Measurements from ENCODE around the gene PWWP2B.
"Not testable (repeated sequence)": the region's sequence is repeated elsewhere in the genome, so short reads cannot be mapped to it uniquely, and the experiment has no call there.

PWWP2B gene

GRCh38 chr10:132431537-132432175 is 34.7 kb downstream of the PWWP2B start:
- H3K4me3 ChIP-seq (ENCODE audit: control insufficient read depth, low read depth, low read length): no peak overlapping the region
- no peak for DNase-seq (ENCODE audit: low read depth)
- no peak for TF ChIP-seq CTCF (conservative IDR thresholded peaks at IDR 0.05; ENCODE audit: control insufficient read depth, insufficient read depth, low read depth, low read length)

GRCh38 chr10:132432176-132432540 is 35.2 kb downstream of the PWWP2B start:
- TF ChIP-seq CTCF (conservative IDR thresholded peaks at IDR 0.05; ENCODE audit: control insufficient read depth, insufficient read depth, low read depth, low read length): no peak
- DNase-seq (ENCODE audit: low read depth): no peak
- no peak overlapping the region for H3K4me3 ChIP-seq (ENCODE audit: control insufficient read depth, low read depth, low read length)

DNA sequence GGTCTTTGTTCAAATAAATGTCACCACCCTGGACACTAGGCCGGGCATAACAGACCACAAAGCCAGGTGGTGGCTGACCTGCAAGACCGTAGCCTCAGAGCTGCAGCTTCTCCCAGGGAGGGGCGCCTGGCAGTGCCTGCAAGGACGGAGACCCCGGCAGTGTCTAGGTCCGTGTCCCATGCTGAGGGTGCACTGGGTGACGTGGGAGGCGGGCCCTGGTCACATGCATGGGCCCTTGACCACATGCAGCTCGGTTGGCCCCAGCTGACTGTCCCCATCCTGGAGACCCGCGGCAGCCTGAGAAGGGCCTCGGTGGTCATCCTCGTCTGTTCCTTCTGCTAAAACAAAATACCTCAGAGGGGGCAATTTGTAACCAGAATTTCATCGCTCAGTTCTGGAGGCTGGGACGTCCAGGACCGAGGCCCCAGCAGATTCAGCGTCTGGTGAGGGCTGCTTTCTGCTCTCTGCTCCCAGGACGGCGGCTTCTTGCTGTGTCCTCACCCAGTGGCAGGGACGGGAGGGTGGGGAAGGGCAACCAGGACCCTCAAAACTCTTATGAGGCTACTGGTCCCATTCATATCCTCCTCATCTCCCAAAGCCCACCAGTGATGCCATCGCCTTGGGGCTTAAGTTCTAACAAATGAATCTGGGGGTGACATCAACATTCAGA is 36.8 kb downstream of the PWWP2B start:
- H3K4me3 ChIP-seq (ENCODE audit: control insufficient read depth, low read depth, low read length): no peak overlapping the region
- no peak for TF ChIP-seq CTCF (conservative IDR thresholded peaks at IDR 0.05; ENCODE audit: control insufficient read depth, insufficient read depth, low read depth, low read length)
- no peak for DNase-seq (ENCODE audit: low read depth)

GRCh38 chr10:132434405-132435005 is 37.5 kb downstream of the PWWP2B start:
- TF ChIP-seq CTCF (conservative IDR thresholded peaks at IDR 0.05; ENCODE audit: control insufficient read depth, insufficient read depth, low read depth, low read length): no peak
- H3K4me3 ChIP-seq (ENCODE audit: control insufficient read depth, low read depth, low read length): no peak overlapping the region
- no peak for DNase-seq (ENCODE audit: low read depth)

DNA sequence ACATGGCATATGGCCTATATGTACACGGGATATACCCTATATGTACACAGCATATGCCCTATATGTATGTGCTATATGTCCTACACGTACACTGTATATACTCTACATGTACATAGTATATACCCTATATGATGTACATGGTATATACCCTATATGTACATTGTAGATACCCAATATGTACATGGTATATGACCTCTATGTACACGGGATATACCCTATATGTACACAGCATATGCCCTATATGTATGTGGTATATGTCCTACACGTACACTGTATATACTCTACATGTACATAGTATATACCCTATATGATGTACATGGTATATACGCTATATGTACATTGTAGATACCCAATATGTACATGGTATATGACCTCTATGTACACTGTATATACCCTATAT is 38.3 kb downstream of the PWWP2B start:
- H3K4me3 ChIP-seq (ENCODE audit: control insufficient read depth, low read depth, low read length); DNase-seq (ENCODE audit: low read depth): not testable (repeated sequence)

DNA sequence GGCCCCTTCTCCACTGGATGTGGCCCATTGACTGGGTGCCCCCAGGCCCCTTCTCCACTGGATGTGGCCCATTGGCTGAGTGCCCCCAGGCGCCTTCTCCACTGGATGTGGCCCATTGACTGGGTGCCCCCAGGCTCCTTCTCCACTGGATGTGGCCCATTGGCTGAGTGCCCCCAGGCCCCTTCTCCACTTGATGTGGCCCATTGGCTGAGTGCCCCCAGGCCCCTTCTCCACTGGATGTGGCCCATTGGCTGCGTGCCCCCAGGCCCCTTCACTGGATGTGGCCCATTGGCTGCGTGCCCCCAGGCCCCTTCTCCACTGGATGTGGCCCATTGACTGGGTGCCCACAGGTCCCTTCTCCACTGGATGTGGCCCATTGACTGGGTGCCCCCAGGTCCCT is 39.1 kb downstream of the PWWP2B start:
- not testable (repeated sequence) for DNase-seq (ENCODE audit: low read depth); H3K4me3 ChIP-seq (ENCODE audit: control insufficient read depth, low read depth, low read length)

DNA sequence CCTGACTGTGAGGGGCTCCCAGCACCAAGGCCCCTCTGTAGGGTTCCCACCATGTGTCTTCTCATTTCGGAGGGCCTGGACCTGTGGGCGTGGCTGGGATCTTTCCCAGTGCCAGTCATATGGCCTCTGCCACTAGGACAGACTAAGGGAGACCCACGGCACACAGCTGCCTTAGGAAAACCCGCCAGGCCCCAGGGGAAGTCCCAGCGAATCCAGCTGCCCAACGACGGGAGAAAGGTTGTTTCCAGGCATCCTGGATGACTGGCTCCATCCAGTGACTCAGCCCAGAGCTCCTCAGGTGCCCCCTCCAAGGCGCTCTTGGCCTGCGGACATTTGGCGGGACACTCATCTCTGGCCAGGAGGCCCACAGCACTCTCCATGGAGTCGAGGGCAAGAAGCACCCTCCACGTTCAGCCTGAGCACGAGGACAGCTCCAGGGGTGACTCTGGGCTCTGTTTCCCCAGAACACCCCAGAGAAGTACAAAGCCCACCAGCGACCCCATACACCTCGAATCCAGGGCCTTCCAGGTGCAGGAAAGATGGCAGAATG is 39.9 kb downstream of the PWWP2B start:
- no peak for DNase-seq (ENCODE audit: low read depth)
- H3K4me3 ChIP-seq (ENCODE audit: control insufficient read depth, low read depth, low read length): no peak overlapping the region
- no peak for TF ChIP-seq CTCF (conservative IDR thresholded peaks at IDR 0.05; ENCODE audit: control insufficient read depth, insufficient read depth, low read depth, low read length)

Data from fibroblast of mammary gland (primary cell).